Measurements from ENCODE around the gene FBRSL1.

FBRSL1 gene

GRCh38 chr12:132517013-132517739 lies 27.2 kb downstream of the FBRSL1 start:
- TF ChIP-seq CTCF (IDR thresholded peaks at IDR 0.05) = no peak

DNA sequence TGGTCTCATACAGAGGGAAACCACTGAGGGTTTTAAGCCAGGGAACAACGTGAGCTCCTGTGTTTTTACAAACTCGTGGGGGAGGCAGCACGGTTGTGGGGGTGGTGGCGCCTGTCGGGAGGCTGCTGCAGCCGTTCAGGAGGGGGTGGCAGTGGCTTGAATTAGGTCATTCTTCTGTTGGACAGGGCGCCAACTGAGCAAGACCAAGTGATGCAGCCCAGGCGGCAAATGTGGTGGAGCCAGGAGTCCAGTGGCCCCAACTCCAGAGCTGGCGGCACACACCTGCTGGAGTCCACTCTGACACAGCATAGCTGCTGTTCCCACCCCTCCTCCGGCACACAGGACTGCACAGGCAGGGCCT lies 27.8 kb downstream of the FBRSL1 start:
- no peak for TF ChIP-seq CTCF (IDR thresholded peaks at IDR 0.05)

GRCh38 chr12:132518354-132518992 lies 28.5 kb downstream of the FBRSL1 start:
- no peak for TF ChIP-seq CTCF (IDR thresholded peaks at IDR 0.05)

- no peak for TF ChIP-seq CTCF (IDR thresholded peaks at IDR 0.05)
Measured at GRCh38 chr12:132520421-132521199, 30.7 kb downstream of the FBRSL1 start.

GRCh38 chr12:132521200-132521580 lies 31.2 kb downstream of the FBRSL1 start:
- TF ChIP-seq CTCF (IDR thresholded peaks at IDR 0.05) = no peak

DNA sequence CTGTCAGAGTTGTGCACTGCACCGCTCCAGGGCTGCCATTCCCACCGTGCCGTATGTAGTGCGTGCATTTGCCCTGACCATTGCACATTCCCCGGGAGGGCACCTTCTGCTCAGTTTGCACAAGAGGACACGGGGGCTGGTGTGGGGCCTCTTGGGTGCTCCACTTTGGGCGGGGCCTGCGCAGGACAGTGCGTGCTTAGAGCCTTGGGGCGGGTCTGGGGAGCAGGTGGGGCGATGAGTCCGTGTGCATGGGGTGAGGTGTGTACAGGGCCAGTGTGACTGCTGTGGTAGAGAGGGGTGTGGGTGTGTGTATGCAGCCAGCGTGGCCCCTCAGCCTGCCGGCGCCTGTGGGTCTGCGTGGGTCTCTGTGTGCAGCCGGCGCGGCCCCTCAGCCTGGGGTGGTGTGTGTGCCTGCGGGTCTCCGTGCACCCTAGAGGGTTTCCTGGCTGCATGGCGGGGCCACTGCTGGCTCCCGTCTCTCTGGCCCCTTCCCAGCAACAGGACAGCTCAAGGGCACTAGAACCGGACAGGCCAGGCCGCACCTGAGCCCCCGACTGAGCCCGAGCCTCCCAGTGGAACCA lies 31.9 kb downstream of the FBRSL1 start:
- TF ChIP-seq CTCF (IDR thresholded peaks at IDR 0.05) = no peak

DNA sequence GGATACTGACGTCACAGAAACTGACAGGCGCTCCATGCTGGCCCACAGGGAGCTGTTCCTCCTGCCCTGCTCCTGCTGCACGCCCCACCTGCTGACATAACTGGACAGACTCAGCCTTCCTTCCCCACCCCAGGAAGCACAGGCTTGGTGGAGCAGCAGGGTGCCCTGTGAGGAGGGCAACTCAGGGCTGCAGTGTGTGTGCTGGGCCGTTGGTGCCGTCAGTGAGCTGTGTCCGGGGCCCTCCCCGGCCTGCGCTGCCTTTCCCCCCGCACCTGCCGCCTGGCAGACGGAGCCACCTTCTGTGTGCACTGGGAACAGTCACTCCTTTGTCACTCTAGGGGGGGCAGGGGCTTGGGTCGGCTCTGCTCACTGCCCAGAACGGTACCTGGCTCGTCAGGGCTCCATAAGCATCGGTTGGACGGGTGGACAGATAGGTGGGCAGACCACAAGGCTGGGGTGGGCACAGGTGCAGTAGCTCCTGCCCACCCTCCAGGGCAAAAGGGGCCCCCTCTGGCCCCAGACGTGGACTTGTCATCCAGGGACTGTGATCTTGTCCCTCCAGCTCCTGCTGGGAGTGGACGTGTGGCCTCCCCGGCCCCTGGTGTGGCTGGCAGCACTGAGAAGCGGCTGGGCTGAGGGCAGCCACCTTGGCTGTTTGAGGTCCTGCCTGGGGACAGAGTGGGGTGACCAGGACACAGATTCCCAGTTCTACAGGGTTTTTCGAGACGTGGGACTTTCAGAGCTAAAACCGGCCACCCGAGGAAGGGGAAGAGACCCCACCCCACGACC lies 32.8 kb downstream of the FBRSL1 start:
- TF ChIP-seq CTCF (IDR thresholded peaks at IDR 0.05) = no peak
